Measurements from ENCODE around the gene POLR1E.

The POLR1E gene

GRCh38 chr9:37539634-37540033 lies 53.9 kb downstream of the POLR1E start:
- Histone ChIP-seq H4K20me1 (ENCODE audit: control insufficient read depth, insufficient read depth, low read depth, low read length) (no peaks in the 10 kb centered on the region), H3K36me3 (ENCODE audit: control insufficient read depth, low read length) (peaks cover 28% of the 10 kb centered on the region), H3K4me2 (ENCODE audit: low read length) (no peak overlapping the region), H3F3A (ENCODE audit: control insufficient read depth, insufficient read depth) (no peaks in the 10 kb centered on the region; the same call in 1 of the 2 replicates), H3K27ac (ENCODE audit: low read depth, low read length) (no peak overlapping the region), H3K79me2 (ENCODE audit: control insufficient read depth, low read length) (no peaks in the 10 kb centered on the region), H3K9me2 (replicated peaks; ENCODE audit: control insufficient read depth, low read length) (no peaks in the 10 kb centered on the region), H3K4me1 (ENCODE audit: control insufficient read depth, low read length) (0 out of 2 replicates have a peak, but pooled peaks cover 3% of the 10 kb centered on the region), H3K9me3 (ENCODE audit: control insufficient read depth, insufficient read depth, low read length) (no peaks in the 10 kb centered on the region), H3K27me3 (ENCODE audit: control insufficient read depth, low read length) (no peaks in the 10 kb centered on the region), H3K4me3 (ENCODE audit: low read length) (no peak overlapping the region)
- TF ChIP-seq CTCF (IDR thresholded peaks at IDR 0.05; ENCODE audit: low read depth, low read length, poor library complexity, severe bottlenecking) = no peak
- no peak for TF ChIP-seq EZH2phosphoT487 (IDR thresholded peaks at IDR 0.05; ENCODE audit: borderline replicate concordance, low read length)

- H3K79me2 ChIP-seq (ENCODE audit: control insufficient read depth, low read length) = no peaks in the 10 kb centered on the region
- H3K27me3 ChIP-seq (ENCODE audit: control insufficient read depth, low read length) = no peaks in the 10 kb centered on the region
- TF ChIP-seq EZH2phosphoT487 (IDR thresholded peaks at IDR 0.05; ENCODE audit: borderline replicate concordance, low read length) (no peak), CTCF (IDR thresholded peaks at IDR 0.05; ENCODE audit: low read depth, low read length, poor library complexity, severe bottlenecking) (no peak)
- H3K9me2 ChIP-seq (replicated peaks; ENCODE audit: control insufficient read depth, low read length) = no peaks in the 10 kb centered on the region
- H4K20me1 ChIP-seq (ENCODE audit: control insufficient read depth, insufficient read depth, low read depth, low read length) = no peaks in the 10 kb centered on the region
- H3F3A ChIP-seq (ENCODE audit: control insufficient read depth, insufficient read depth) = no peaks in the 10 kb centered on the region; the same call in 1 of the 2 replicates
- H3K27ac ChIP-seq (ENCODE audit: low read depth, low read length) = no peak overlapping the region
- peaks cover 28% of the 10 kb centered on the region for H3K36me3 ChIP-seq (ENCODE audit: control insufficient read depth, low read length)
- 0 out of 2 replicates have a peak, but pooled peaks cover 3% of the 10 kb centered on the region for H3K4me1 ChIP-seq (ENCODE audit: control insufficient read depth, low read length)
- H3K9me3 ChIP-seq (ENCODE audit: control insufficient read depth, insufficient read depth, low read length) = no peaks in the 10 kb centered on the region
- H3K4me3 ChIP-seq (ENCODE audit: low read length) = no peak overlapping the region
- no peak overlapping the region for H3K4me2 ChIP-seq (ENCODE audit: low read length)
These were observed 54.9 kb downstream of the POLR1E start for GRCh38 chr9:37540634-37541033.

- Histone ChIP-seq H3K4me3 (ENCODE audit: low read length) (no peak overlapping the region), H3K9me3 (ENCODE audit: control insufficient read depth, insufficient read depth, low read length) (no peaks in the 10 kb centered on the region), H3K79me2 (ENCODE audit: control insufficient read depth, low read length) (no peaks in the 10 kb centered on the region), H3K27ac (ENCODE audit: low read depth, low read length) (no peak overlapping the region), H3K4me1 (ENCODE audit: control insufficient read depth, low read length) (0 out of 2 replicates have a peak, but pooled peaks cover 3% of the 10 kb centered on the region), H4K20me1 (ENCODE audit: control insufficient read depth, insufficient read depth, low read depth, low read length) (no peaks in the 10 kb centered on the region), H3K27me3 (ENCODE audit: control insufficient read depth, low read length) (no peaks in the 10 kb centered on the region), H3K36me3 (ENCODE audit: control insufficient read depth, low read length) (peaks cover 24% of the 10 kb centered on the region), H3F3A (ENCODE audit: control insufficient read depth, insufficient read depth) (no peaks in the 10 kb centered on the region; the same call in 1 of the 2 replicates), H3K4me2 (ENCODE audit: low read length) (no peak overlapping the region), H3K9me2 (replicated peaks; ENCODE audit: control insufficient read depth, low read length) (no peaks in the 10 kb centered on the region)
- TF ChIP-seq EZH2phosphoT487 (IDR thresholded peaks at IDR 0.05; ENCODE audit: borderline replicate concordance, low read length) (no peak), CTCF (IDR thresholded peaks at IDR 0.05; ENCODE audit: low read depth, low read length, poor library complexity, severe bottlenecking) (no peak)
These were observed 55.7 kb downstream of the POLR1E start for GRCh38 chr9:37541465-37541864.
